HG02840 (cell line): Measurements from ENCODE around the gene IFNA7.
"Not testable (repeated sequence)": the region's sequence is repeated elsewhere in the genome, so short reads cannot be mapped to it uniquely, and the experiment has no call there.

Source experiments
- ATAC-seq: cut with Tn5 transposase; IDR thresholded peaks from one replicate; pipeline ENCODE4 v1.9.1; 2021; ENCODE audit warnings: mild to moderate bottlenecking, moderate library complexity, moderate number of reproducible peaks; ENCODE audit not compliant: unreplicated experiment, low FRiP score

IFNA7 gene

GRCh38 chr9:21202105-21202504, at the start of gene IFNA7:
Gene IFNA7, minus strand, starts transcription at chr9:21202205. Its CDS starts 40 bp downstream, at chr9:21202165.
- ATAC-seq = not testable (repeated sequence)

GRCh38 chr9:21251638-21252037, 49.6 kb upstream of the IFNA7 start:
- ATAC-seq = no peak

GRCh38 chr9:21251190-21251589, 49.2 kb upstream of the IFNA7 start:
- ATAC-seq = no peak

- no peak for ATAC-seq
Observed at GRCh38 chr9:21244836-21245235, 42.8 kb upstream of the IFNA7 start.

GRCh38 chr9:21239911-21240310, 37.9 kb upstream of the IFNA7 start, which contains the start of gene IFNA14:
Gene IFNA14, minus strand, starts transcription at chr9:21240005. Its CDS starts 70 bp downstream, at chr9:21239935.
- no peak for ATAC-seq

- not testable (repeated sequence) for ATAC-seq
Observed at GRCh38 chr9:21236360-21236714, 34.3 kb upstream of the IFNA7 start.

GRCh38 chr9:21235468-21236359, 33.7 kb upstream of the IFNA7 start:
- ATAC-seq = peak; percentile 77

GRCh38 chr9:21234153-21234687, 32.2 kb upstream of the IFNA7 start:
- ATAC-seq = no peak

GRCh38 chr9:21233258-21233657, 31.3 kb upstream of the IFNA7 start:
- no peak for ATAC-seq

GRCh38 chr9:21228122-21228521, 26.1 kb upstream of the IFNA7 start, which contains the start of gene IFNA17:
Gene IFNA17, minus strand, starts transcription at chr9:21228222. Its CDS starts 49 bp downstream, at chr9:21228173.
- ATAC-seq = no peak

- ATAC-seq = not testable (repeated sequence)
Observed at GRCh38 chr9:21217211-21217610, 15.2 kb upstream of the IFNA7 start, which contains the start of gene IFNA16. Gene IFNA16, minus strand, starts transcription at chr9:21217311. Its CDS starts 6 bp downstream, at chr9:21217305.

GRCh38 chr9:21213411-21214326, 11.7 kb upstream of the IFNA7 start:
- ATAC-seq = not testable (repeated sequence)

- not testable (repeated sequence) for ATAC-seq
Observed at GRCh38 chr9:21212160-21212559, 10.2 kb upstream of the IFNA7 start.

- not testable (repeated sequence) for ATAC-seq
Observed at GRCh38 chr9:21210782-21211181, 8.8 kb upstream of the IFNA7 start.

- no peak for ATAC-seq
Observed at GRCh38 chr9:21210311-21210710, 8.3 kb upstream of the IFNA7 start.

- not testable (repeated sequence) for ATAC-seq
Observed at GRCh38 chr9:21207043-21207442, 5.0 kb upstream of the IFNA7 start, which contains the start of gene IFNA10. Gene IFNA10, minus strand, starts transcription at chr9:21207143. Its CDS starts 46 bp downstream, at chr9:21207097.

- ATAC-seq = no peak
Observed at GRCh38 chr9:21205204-21205603, 3.2 kb upstream of the IFNA7 start.

- ATAC-seq = peak; percentile 81
Observed at GRCh38 chr9:21194867-21195776, 6.9 kb downstream of the IFNA7 start.

- not testable (repeated sequence) for ATAC-seq
Observed at GRCh38 chr9:21187487-21187886, 14.5 kb downstream of the IFNA7 start, which contains the start of gene IFNA4. Gene IFNA4, minus strand, starts transcription at chr9:21187587. Its CDS starts 56 bp downstream, at chr9:21187531.
